GM21360 (cell line): Measurements from ENCODE around the gene NPR2.
A peak's percentile ranks its signal among the peaks of the same experiment; 100 is the strongest.

Source experiments
- ATAC-seq: cut with Tn5 transposase; IDR thresholded peaks from one replicate; pipeline ENCODE4 v1.9.1; 2021; ENCODE audit warnings: mild to moderate bottlenecking, moderate library complexity; ENCODE audit not compliant: unreplicated experiment

Gene NPR2

GRCh38 chr9:35829084-35829763 lies 37.8 kb downstream of the NPR2 start, which contains the start of gene TMEM8B:
TMEM8B (plus strand) TSS chr9:35829228; CDS start chr9:35829448, 220 bp downstream.
- ATAC-seq = peak; percentile 62

GRCh38 chr9:35829764-35830096 lies 38.3 kb downstream of the NPR2 start:
- ATAC-seq = no peak

- no peak for ATAC-seq
Measured at GRCh38 chr9:35831040-35831439, 39.6 kb downstream of the NPR2 start.

GRCh38 chr9:35832814-35833213 lies 41.4 kb downstream of the NPR2 start:
- no peak for ATAC-seq

- no peak for ATAC-seq
Measured at GRCh38 chr9:35834260-35835215, 43.1 kb downstream of the NPR2 start.

- ATAC-seq = no peak
Measured at GRCh38 chr9:35835216-35835632, 43.8 kb downstream of the NPR2 start.

- ATAC-seq = no peak
Measured at GRCh38 chr9:35835766-35836165, 44.4 kb downstream of the NPR2 start.

- ATAC-seq = no peak
Measured at GRCh38 chr9:35836595-35836994, 45.2 kb downstream of the NPR2 start.

GRCh38 chr9:35839926-35840325 lies 48.5 kb downstream of the NPR2 start:
- ATAC-seq = no peak

GRCh38 chr9:35840881-35841644 lies 49.7 kb downstream of the NPR2 start:
- ATAC-seq = no peak

- ATAC-seq = no peak
Measured at GRCh38 chr9:35841645-35841900, 50.2 kb downstream of the NPR2 start.

- no peak for ATAC-seq
Measured at GRCh38 chr9:35842020-35842745, 50.8 kb downstream of the NPR2 start.

GRCh38 chr9:35842795-35843194 lies 51.4 kb downstream of the NPR2 start:
- ATAC-seq = no peak

GRCh38 chr9:35844628-35845270 lies 53.4 kb downstream of the NPR2 start:
- ATAC-seq = no peak

- no peak for ATAC-seq
Measured at GRCh38 chr9:35845824-35846771, 54.7 kb downstream of the NPR2 start.

- ATAC-seq = peak; percentile 71
Measured at GRCh38 chr9:35847792-35848572, 56.6 kb downstream of the NPR2 start.

- ATAC-seq = no peak
Measured at GRCh38 chr9:35852267-35852815, 61.0 kb downstream of the NPR2 start.
